Ectodermal cell (in vitro differentiated cells): Measurements from ENCODE around the gene EPHA3.

Experiments
- H3K27ac ChIP-seq: 2 replicates; pipeline ENCODE4 v1.7.0; 2013; ENCODE audit warnings: mild to moderate bottlenecking, low read depth, low read length; ENCODE audit not compliant: insufficient read depth, poor library complexity, severe bottlenecking
- H3K27me3 ChIP-seq: 2 replicates; pipeline ENCODE4 v1.7.0; 2013; ENCODE audit warnings: mild to moderate bottlenecking, low read length; ENCODE audit not compliant: insufficient read depth, control insufficient read depth, poor library complexity, severe bottlenecking
- H3K36me3 ChIP-seq: one replicate; pipeline ENCODE4 v1.7.0; 2013; ENCODE audit warnings: low read length; ENCODE audit not compliant: control insufficient read depth, insufficient read depth
- H3K4me1 ChIP-seq: one replicate; pipeline ENCODE4 v1.7.0; 2013; ENCODE audit warnings: low read length; ENCODE audit not compliant: control insufficient read depth, insufficient read depth
- H3K4me3 ChIP-seq: 2 replicates; pipeline ENCODE4 v1.7.0; 2013; ENCODE audit warnings: low read depth, low read length, control low read depth; ENCODE audit not compliant: insufficient read depth
- H3K9me3 ChIP-seq: 2 replicates; pipeline ENCODE4 v1.7.0; 2013; ENCODE audit warnings: mild to moderate bottlenecking, low read length, moderate library complexity; ENCODE audit not compliant: control insufficient read depth
- WGBS, 2 experiments: methylation state at CpG; one replicate each; pipeline ENCODE4 v1.1.7; 2013; ENCODE audit warnings: missing lambda C conversion rate in 2 of 2; 5-methylcytosine and 5-hydroxymethylcytosine counted together

EPHA3 gene

GRCh38 chr3:89447243-89447642, 339.8 kb downstream of the EPHA3 start:
- H3K9me3 ChIP-seq = no peaks in the 10 kb centered on the region

GRCh38 chr3:89449086-89449485, 341.7 kb downstream of the EPHA3 start:
- WGBS, 2 experiments = 95 to 97% methylated on average over 4 of the region's 4 CpGs
- no peak overlapping the region for H3K4me3 ChIP-seq
- H3K27me3 ChIP-seq = no peaks in the 10 kb centered on the region
- no peak overlapping the region for H3K27ac ChIP-seq
- no peaks in the 10 kb centered on the region for H3K4me1 ChIP-seq
- H3K9me3 ChIP-seq = no peaks in the 10 kb centered on the region
- no peaks in the 10 kb centered on the region for H3K36me3 ChIP-seq

More at GRCh38 chr3:89447243-89447642, 339.8 kb downstream of the EPHA3 start:
- 97 to 98% methylated on average over 1 of the region's 1 CpG for WGBS, 2 experiments
- Histone ChIP-seq H3K27ac (no peak overlapping the region), H3K4me1 (no peaks in the 10 kb centered on the region), H3K4me3 (no peak overlapping the region), H3K27me3 (no peaks in the 10 kb centered on the region), H3K36me3 (no peaks in the 10 kb centered on the region)

- H3K4me1 ChIP-seq = no peaks in the 10 kb centered on the region
- no peak overlapping the region for H3K27ac ChIP-seq
- no peaks in the 10 kb centered on the region for H3K9me3 ChIP-seq
- H3K27me3 ChIP-seq = no peaks in the 10 kb centered on the region
- H3K36me3 ChIP-seq = no peaks in the 10 kb centered on the region
- no peak overlapping the region for H3K4me3 ChIP-seq
- 83 to 100% methylated on average over 1 to 2 of the region's 2 CpGs for WGBS, 2 experiments
Observed at GRCh38 chr3:89452066-89452465, 344.6 kb downstream of the EPHA3 start.

- WGBS, 2 experiments = 89 to 95% methylated on average over 2 of the region's 2 CpGs
- no peaks in the 10 kb centered on the region for H3K27me3 ChIP-seq
- H3K4me1 ChIP-seq = no peaks in the 10 kb centered on the region
- H3K27ac ChIP-seq = no peak overlapping the region
- H3K4me3 ChIP-seq = no peak overlapping the region
- no peaks in the 10 kb centered on the region for H3K36me3 ChIP-seq
- H3K9me3 ChIP-seq = no peaks in the 10 kb centered on the region
Observed at GRCh38 chr3:89455240-89455639, 347.8 kb downstream of the EPHA3 start.

GRCh38 chr3:89467898-89468363, 360.5 kb downstream of the EPHA3 start:
- Histone ChIP-seq H3K36me3 (no peaks in the 10 kb centered on the region), H3K4me3 (no peak overlapping the region), H3K9me3 (no peaks in the 10 kb centered on the region), H3K27me3 (no peaks in the 10 kb centered on the region), H3K4me1 (peaks cover 7% of the 10 kb centered on the region), H3K27ac (no peak overlapping the region)
- WGBS, 2 experiments = 47 to 53% methylated on average over 3 to 4 of the region's 4 CpGs

GRCh38 chr3:89472101-89472500, 364.7 kb downstream of the EPHA3 start:
- WGBS, 2 experiments = 91 to 93% methylated on average over 3 of the region's 4 CpGs
- H3K27me3 ChIP-seq = no peaks in the 10 kb centered on the region
- no peaks in the 10 kb centered on the region for H3K9me3 ChIP-seq
- no peak overlapping the region for H3K4me3 ChIP-seq
- H3K4me1 ChIP-seq = peaks cover 7% of the 10 kb centered on the region
- H3K27ac ChIP-seq = no peak overlapping the region
- H3K36me3 ChIP-seq = no peaks in the 10 kb centered on the region

- no peaks in the 10 kb centered on the region for H3K27me3 ChIP-seq
- H3K4me1 ChIP-seq = no peaks in the 10 kb centered on the region
- no peaks in the 10 kb centered on the region for H3K9me3 ChIP-seq
- WGBS, 2 experiments = 41 to 43% methylated on average over 1 of the region's 4 CpGs
- no peak overlapping the region for H3K27ac ChIP-seq
- H3K36me3 ChIP-seq = no peaks in the 10 kb centered on the region
- no peak overlapping the region for H3K4me3 ChIP-seq
Observed at GRCh38 chr3:89474333-89475130, 367.1 kb downstream of the EPHA3 start.

- H3K4me1 ChIP-seq = no peaks in the 10 kb centered on the region
- no peaks in the 10 kb centered on the region for H3K36me3 ChIP-seq
- no peak overlapping the region for H3K27ac ChIP-seq
- WGBS, 2 experiments = 90 to 92% methylated on average over 4 of the region's 4 CpGs
- no peaks in the 10 kb centered on the region for H3K27me3 ChIP-seq
- no peak overlapping the region for H3K4me3 ChIP-seq
- no peaks in the 10 kb centered on the region for H3K9me3 ChIP-seq
Observed at GRCh38 chr3:89488800-89489580, 381.6 kb downstream of the EPHA3 start.

GRCh38 chr3:89490129-89490528, 382.7 kb downstream of the EPHA3 start:
- Histone ChIP-seq H3K4me1 (no peaks in the 10 kb centered on the region), H3K27ac (no peak overlapping the region), H3K36me3 (no peaks in the 10 kb centered on the region), H3K27me3 (no peaks in the 10 kb centered on the region), H3K9me3 (no peaks in the 10 kb centered on the region), H3K4me3 (no peak overlapping the region)
- WGBS, 2 experiments = 94 to 97% methylated on average over 3 to 4 of the region's 4 CpGs

GRCh38 chr3:89494734-89495133, 387.3 kb downstream of the EPHA3 start:
- no peaks in the 10 kb centered on the region for H3K27me3 ChIP-seq
- no peak overlapping the region for H3K27ac ChIP-seq
- no peaks in the 10 kb centered on the region for H3K36me3 ChIP-seq
- H3K4me1 ChIP-seq = no peaks in the 10 kb centered on the region
- H3K4me3 ChIP-seq = no peak overlapping the region
- no peaks in the 10 kb centered on the region for H3K9me3 ChIP-seq
- 97 to 98% methylated on average over 4 of the region's 4 CpGs for WGBS, 2 experiments
